ENCODE results near the gene FOXP2. TPM values are rescaled to one million over a fixed set of nuclear protein-coding genes. Genes with fewer than 3 reads are reported as not detected.
"Not testable (repeated sequence)": the region's sequence is repeated elsewhere in the genome, so short reads cannot be mapped to it uniquely, and the experiment has no call there.

Gene FOXP2
- total RNA-seq, 1 experiment from 2014 or later, result not detected

DNA sequence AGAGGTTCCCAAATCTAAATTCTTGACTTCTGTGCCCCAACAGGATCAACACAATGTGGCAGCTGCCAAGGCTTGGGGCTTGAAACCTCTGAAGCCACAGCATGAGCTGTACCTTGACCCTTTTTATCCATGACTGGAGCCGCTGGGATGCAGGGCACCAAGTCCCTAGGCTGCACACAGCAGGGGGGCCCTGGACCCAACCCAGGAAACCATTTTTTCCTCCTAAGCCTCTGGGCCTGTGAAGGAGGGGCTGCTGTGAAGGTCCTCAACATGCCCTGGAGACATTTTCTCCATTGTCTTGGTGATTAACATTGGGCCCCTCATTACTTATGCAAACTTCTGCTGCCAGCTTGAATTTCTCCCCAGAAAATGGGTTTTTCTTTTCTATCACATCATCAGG lies 72.6 kb downstream of the FOXP2 start:
- DNase-seq, result no peak
- intact Hi-C loops (cut with micrococcal nuclease; ENCODE audit: unreplicated experiment), result no loop called here
- no peaks in the 10 kb centered on the region for H3K4me1 ChIP-seq

DNA sequence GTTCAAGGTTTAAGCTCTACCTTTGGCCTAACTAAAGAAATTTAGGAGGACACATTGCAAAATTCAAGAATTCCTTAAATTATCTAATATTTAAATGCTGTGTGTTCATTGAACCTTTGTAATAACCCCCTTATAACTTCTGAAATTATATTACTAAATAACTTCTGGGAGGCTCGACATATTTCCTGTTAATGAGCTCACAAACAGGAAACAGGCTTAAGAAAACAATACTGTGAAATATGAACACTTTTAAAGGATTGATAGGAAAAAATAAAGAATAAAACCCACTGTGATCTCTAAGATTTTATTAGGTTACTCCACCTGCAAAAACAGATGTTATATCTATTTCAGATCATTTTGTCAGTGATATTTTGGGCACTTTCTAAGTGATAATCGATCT lies 74.1 kb downstream of the FOXP2 start:
- H3K9me3 Mint-ChIP-seq (ENCODE audit: unreplicated experiment), result peaks cover 27% of the 10 kb centered on the region
- Histone ChIP-seq H3K4me1 (no peaks in the 10 kb centered on the region), H3K9me3 (peaks cover 8% of the 10 kb centered on the region), H3K4me3 (ENCODE audit: low read depth, low read length) (no peak overlapping the region), H3K27me3 (replicated peaks; ENCODE audit: control insufficient read depth, insufficient read depth, low read length) (no peaks in the 10 kb centered on the region), H3K36me3 (ENCODE audit: control insufficient read depth, insufficient read depth, low read length) (no peaks in the 10 kb centered on the region)
- POLR2A ChIA-PET, result no interaction called here
- intact Hi-C loops (cut with micrococcal nuclease; ENCODE audit: unreplicated experiment), result no loop called here
- no peaks in the 10 kb centered on the region for H3K27me3 Mint-ChIP-seq (ENCODE audit: insufficient read depth, unreplicated experiment)
- no peaks in the 10 kb centered on the region for H3K36me3 Mint-ChIP-seq (ENCODE audit: insufficient read depth, unreplicated experiment)
- H3K4me3 Mint-ChIP-seq (ENCODE audit: unreplicated experiment), result no peak overlapping the region
- CTCF ChIA-PET, result no interaction called here
- H3K27ac Mint-ChIP-seq (ENCODE audit: unreplicated experiment), result no peak overlapping the region
- no peak for DNase-seq
- no peaks in the 10 kb centered on the region for H3K4me1 Mint-ChIP-seq (ENCODE audit: low read depth, unreplicated experiment)
- TF ChIP-seq, protein P1, sequence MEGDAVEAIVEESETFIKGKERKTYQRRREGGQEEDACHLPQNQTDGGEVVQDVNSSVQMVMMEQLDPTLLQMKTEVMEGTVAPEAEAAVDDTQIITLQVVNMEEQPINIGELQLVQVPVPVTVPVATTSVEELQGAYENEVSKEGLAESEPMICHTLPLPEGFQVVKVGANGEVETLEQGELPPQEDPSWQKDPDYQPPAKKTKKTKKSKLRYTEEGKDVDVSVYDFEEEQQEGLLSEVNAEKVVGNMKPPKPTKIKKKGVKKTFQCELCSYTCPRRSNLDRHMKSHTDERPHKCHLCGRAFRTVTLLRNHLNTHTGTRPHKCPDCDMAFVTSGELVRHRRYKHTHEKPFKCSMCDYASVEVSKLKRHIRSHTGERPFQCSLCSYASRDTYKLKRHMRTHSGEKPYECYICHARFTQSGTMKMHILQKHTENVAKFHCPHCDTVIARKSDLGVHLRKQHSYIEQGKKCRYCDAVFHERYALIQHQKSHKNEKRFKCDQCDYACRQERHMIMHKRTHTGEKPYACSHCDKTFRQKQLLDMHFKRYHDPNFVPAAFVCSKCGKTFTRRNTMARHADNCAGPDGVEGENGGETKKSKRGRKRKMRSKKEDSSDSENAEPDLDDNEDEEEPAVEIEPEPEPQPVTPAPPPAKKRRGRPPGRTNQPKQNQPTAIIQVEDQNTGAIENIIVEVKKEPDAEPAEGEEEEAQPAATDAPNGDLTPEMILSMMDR (IDR thresholded peaks at IDR 0.05; ENCODE audit: insufficient read depth in 1 of 2, low read depth in 1 of 2, low read length in 1 of 2, severe bottlenecking in 1 of 2, unreplicated experiment in 1 of 2), result no peak
- BruUV-seq (replicated peaks), result no TSS peak

More for the DNA sequence above, 72.6 kb downstream of the FOXP2 start:
- POLR2A ChIA-PET, result no interaction called here
- no peaks in the 10 kb centered on the region for H3K4me1 Mint-ChIP-seq (ENCODE audit: low read depth, unreplicated experiment)
- H3K27ac Mint-ChIP-seq (ENCODE audit: unreplicated experiment), result no peak overlapping the region
- H3K9me3 Mint-ChIP-seq (ENCODE audit: unreplicated experiment), result peaks cover 27% of the 10 kb centered on the region
- CTCF ChIA-PET, result no interaction called here
- Histone ChIP-seq H3K4me3 (ENCODE audit: low read depth, low read length) (no peak overlapping the region), H3K9me3 (peaks cover 8% of the 10 kb centered on the region), H3K36me3 (ENCODE audit: control insufficient read depth, insufficient read depth, low read length) (no peaks in the 10 kb centered on the region), H3K27me3 (replicated peaks; ENCODE audit: control insufficient read depth, insufficient read depth, low read length) (no peaks in the 10 kb centered on the region)
- no peaks in the 10 kb centered on the region for H3K36me3 Mint-ChIP-seq (ENCODE audit: insufficient read depth, unreplicated experiment)
- no TSS peak for BruUV-seq (replicated peaks)
- no peak overlapping the region for H3K4me3 Mint-ChIP-seq (ENCODE audit: unreplicated experiment)
- TF ChIP-seq, protein P1 (IDR thresholded peaks at IDR 0.05; ENCODE audit: insufficient read depth in 1 of 2, low read depth in 1 of 2, low read length in 1 of 2, severe bottlenecking in 1 of 2, unreplicated experiment in 1 of 2), result no peak
- no peaks in the 10 kb centered on the region for H3K27me3 Mint-ChIP-seq (ENCODE audit: insufficient read depth, unreplicated experiment)

GRCh38 chr7:114497491-114497890 lies 82.9 kb downstream of the FOXP2 start:
- H3K27me3 ChIP-seq (replicated peaks; ENCODE audit: control insufficient read depth, insufficient read depth, low read length); H3K27me3 Mint-ChIP-seq (ENCODE audit: insufficient read depth, unreplicated experiment); H3K4me1 ChIP-seq; H3K27ac Mint-ChIP-seq (ENCODE audit: unreplicated experiment); H3K36me3 Mint-ChIP-seq (ENCODE audit: insufficient read depth, unreplicated experiment); H3K4me3 ChIP-seq (ENCODE audit: low read depth, low read length); H3K4me3 Mint-ChIP-seq (ENCODE audit: unreplicated experiment); H3K9me3 ChIP-seq; BruUV-seq (replicated peaks); intact Hi-C loops (cut with micrococcal nuclease; ENCODE audit: unreplicated experiment); DNase-seq; H3K36me3 ChIP-seq (ENCODE audit: control insufficient read depth, insufficient read depth, low read length); H3K9me3 Mint-ChIP-seq (ENCODE audit: unreplicated experiment); CTCF ChIA-PET; POLR2A ChIA-PET; H3K4me1 Mint-ChIP-seq (ENCODE audit: low read depth, unreplicated experiment): not testable (repeated sequence)

Data from Caco-2 (cell line).